22Rv1 (cell line): ENCODE data around the gene CXCL16.

ENCODE experiments used
- H3K27ac ChIP-seq: fragments of 450-650 bp; 2 replicates; pipeline ENCODE4 v1.5.1; 2017
- CTCF ChIP-seq: fragments of 450-650 bp; IDR thresholded peaks from 2 replicates; pipeline ENCODE4 v1.5.1; 2017; ENCODE audit warnings: mild to moderate bottlenecking
- ZFX ChIP-seq: fragments of 450-650 bp; IDR thresholded peaks from 2 replicates; pipeline ENCODE4 v1.6.1; 2017; ENCODE audit warnings: antibody characterized with exemption, borderline replicate concordance

CXCL16 gene

GRCh38 chr17:4782652-4783051 lies 42.9 kb upstream of the CXCL16 start:
- TF ChIP-seq ZFX (no peak), CTCF (no peak; the same call in 1 of the 2 replicates)
- no peak overlapping the region for H3K27ac ChIP-seq

- TF ChIP-seq CTCF (no peak), ZFX (no peak)
- H3K27ac ChIP-seq = no peak overlapping the region
These were observed 40.7 kb upstream of the CXCL16 start for GRCh38 chr17:4780325-4780955.

GRCh38 chr17:4777969-4778760 lies 38.4 kb upstream of the CXCL16 start:
- no peak overlapping the region for H3K27ac ChIP-seq
- TF ChIP-seq ZFX (no peak), CTCF (no peak)

- no peak overlapping the region for H3K27ac ChIP-seq
- TF ChIP-seq ZFX = no peak
- no peak for TF ChIP-seq CTCF
These were observed 32.5 kb upstream of the CXCL16 start for GRCh38 chr17:4772235-4772613.

GRCh38 chr17:4771519-4772234 lies 31.9 kb upstream of the CXCL16 start, which contains the start of gene TM4SF5:
TM4SF5 (plus strand) TSS chr17:4771886; CDS start chr17:4771923, 37 bp downstream.
- TF ChIP-seq CTCF = no peak

GRCh38 chr17:4769628-4770027 lies 29.9 kb upstream of the CXCL16 start:
- H3K27ac ChIP-seq = no peak overlapping the region
- no peak for TF ChIP-seq ZFX
- no peak for TF ChIP-seq CTCF

More at GRCh38 chr17:4771519-4772234, 31.9 kb upstream of the CXCL16 start, which contains the start of gene TM4SF5:
- H3K27ac ChIP-seq = no peak within 1 kb of the TSS

GRCh38 chr17:4768298-4768697 lies 28.6 kb upstream of the CXCL16 start:
- TF ChIP-seq ZFX (no peak), CTCF (no peak)
- H3K27ac ChIP-seq = no peak overlapping the region
